ENCODE data around the gene PDE1A.

PDE1A gene

DNA sequence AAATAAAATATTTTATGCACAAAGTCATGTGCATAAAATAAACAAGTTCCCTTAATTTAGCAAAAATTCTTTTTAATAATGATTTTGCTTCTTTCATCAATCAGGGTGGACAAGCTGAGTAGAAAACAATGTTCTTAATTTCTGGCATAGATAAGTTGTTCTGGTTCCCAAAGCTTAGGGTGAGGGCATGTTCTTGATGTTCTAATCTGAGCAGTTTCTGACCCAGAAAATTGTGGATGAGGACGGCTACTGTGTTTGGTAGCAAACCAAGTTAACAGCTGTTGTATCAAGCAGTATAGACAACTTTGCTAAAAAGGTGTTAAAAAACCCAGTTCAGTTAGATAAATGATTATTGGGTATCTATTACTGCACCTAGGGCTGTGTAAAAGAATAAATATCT, 158.9 kb downstream of the PDE1A start:
- no peak for DNase-seq (ENCODE audit: low spot score)

DNA sequence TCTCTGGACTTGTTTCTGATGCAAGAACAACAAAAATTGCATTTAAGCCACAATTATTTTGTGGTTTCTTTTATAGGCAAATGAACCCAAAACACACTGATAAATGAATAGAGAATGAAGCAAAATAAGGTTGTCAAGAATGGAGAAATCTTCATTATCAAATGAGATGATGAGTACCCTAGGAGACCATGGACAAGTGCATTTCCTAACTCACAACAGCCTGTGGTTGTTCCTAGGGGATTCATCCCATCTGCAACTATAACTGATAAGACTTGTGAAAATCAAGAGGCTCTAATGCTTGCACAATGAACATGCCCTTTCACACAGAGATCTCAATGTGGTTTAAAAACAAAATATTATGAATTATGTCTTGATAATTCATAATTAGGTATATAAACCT, 159.9 kb downstream of the PDE1A start:
- DNase-seq (ENCODE audit: low spot score) = no peak

DNA sequence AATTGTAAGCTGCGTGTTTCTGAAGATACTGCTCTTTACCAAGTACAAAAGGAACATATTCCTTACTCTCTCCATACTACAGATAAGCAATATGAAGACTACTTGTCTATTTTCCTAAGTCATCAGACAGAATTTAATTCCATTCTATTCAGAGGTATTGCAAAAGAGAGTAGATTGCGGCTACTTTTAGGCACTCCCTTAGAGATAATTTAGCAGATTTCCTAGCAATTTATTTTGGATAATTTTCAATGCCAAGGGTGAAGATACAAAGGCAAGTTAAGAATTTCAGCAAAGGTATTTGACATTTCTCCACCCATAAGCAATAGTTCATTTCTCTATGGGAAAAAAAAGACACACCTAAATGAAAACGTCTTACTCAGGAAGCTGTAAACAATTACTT, 161.1 kb downstream of the PDE1A start:
- DNase-seq (ENCODE audit: low spot score) = no peak

DNA sequence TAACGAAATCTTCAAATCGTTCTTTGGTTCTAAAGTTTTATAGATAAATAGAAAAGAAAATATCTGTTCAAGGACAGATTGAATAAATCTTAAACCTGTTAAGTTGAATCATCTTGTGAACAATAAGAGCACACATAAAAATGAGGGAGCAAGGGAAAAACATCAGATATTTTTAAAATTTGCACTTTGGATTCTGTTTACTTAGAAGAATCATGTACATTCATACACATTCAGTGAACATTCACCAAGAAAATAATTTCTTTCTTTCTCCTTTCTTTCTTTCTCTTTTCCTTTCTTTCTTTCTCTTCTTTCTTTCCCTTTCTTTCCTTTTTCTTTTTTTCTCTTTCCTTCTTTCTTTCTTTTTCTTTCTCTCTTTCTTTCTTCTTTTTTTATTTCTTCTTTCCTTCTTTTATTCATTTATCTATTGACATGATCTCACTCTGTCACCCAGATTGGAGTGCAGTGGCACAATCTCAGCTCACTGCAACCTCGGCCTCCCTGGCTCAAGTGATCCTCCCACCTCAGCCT, 164.9 kb downstream of the PDE1A start:
- DNase-seq (ENCODE audit: low spot score) = no peak

DNA sequence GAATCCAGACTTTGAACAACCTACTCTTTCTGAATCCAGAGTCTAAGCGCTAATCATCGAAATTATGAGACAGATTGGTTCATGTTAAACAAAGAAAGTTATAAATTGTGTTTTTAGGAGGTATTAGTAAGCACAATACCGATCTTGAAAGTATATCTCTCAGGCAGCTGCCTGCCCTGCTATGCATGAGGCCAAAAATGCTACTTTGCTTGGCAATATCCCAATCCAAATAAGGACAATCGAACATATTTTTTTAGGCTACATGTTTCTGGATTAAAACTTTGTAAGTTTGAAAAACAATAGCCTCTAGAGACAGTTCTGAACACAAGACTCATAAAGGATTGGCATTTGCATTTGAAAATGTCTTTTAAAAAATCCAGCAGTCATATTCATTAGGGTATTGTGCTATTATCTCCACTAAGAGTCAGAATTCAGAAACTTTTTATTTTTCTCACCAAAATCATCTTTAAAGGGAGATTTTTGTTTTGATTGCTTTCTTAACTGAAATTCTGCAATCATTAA, 167.1 kb downstream of the PDE1A start:
- no peak for DNase-seq (ENCODE audit: low spot score)

DNA sequence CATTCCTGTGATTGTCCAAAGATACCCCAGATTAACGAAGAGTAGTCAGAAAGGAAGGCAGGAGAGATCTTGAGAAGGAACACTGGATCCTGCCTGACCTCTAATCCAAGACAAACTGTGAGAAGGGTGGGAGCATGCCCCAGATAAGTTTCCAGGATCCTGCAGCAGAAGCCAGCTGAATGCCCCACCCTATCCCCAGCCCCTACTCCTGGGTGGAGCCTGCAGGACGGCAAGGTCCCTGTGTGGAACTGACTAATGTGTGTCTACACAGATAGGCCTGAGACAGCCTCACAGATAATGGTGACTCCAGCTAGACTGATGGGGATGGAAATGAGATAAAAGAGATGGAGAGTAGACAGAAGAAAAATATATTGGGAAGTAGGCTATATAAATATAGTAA, 174.3 kb downstream of the PDE1A start:
- DNase-seq (ENCODE audit: low spot score) = no peak

DNA sequence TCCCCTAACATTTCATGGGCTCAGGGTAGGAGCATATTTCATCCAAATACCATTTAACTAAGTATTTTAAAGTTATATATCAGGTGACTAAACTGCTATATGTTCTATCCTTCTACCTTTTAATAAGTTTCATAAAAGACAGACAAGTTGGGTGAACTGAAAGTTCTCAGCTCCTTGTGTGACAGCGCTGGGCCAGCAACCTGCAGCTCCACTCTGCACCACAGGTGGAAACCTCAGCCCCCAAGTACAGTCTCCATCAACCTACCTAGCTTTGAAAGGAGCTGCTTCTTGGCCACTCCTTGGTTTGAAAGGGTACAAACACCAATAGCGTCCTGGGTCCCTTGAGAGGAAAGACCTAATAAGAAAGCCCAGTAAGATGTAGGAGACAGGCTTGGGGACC, 177.9 kb downstream of the PDE1A start:
- no peak for DNase-seq (ENCODE audit: low spot score)

DNA sequence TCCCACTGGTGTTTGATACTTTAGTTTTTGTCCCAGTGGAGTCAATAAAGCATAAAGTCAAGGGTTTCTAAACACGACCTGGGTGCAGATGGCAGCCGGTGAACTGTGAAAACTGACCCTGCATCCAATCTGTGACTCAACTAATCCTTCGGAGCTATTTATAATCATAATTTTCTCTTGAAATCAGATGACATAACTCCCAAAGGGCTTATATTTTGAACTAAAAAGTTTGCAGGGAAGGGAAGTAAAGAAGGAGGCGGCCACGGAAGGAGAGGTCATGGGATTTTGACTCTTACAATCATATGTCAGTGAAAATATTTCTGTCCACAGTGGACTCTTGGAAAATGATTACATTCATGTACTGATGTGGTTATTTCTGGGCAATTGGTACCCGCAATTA, 178.5 kb downstream of the PDE1A start:
- no peak for DNase-seq (ENCODE audit: low spot score)

DNA sequence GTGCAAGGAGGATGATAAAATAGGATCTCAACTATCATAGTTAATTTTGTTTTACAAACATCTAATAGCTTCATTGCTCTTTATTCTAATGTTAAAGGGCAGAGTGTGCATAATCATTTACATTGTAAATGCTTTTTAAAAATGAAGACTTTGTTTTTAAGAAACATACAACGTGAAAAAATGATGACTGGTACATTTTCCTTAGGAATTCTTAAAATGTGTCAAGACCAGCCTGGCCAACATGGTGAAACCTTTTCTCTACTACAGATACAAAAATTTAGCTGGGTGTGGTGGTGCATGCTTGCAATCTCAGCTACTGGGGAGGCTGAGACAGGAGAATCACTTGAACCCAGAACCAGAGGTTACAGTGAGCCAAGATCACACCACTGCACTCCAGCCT, 179.0 kb downstream of the PDE1A start:
- no peak for DNase-seq (ENCODE audit: low spot score)

DNA sequence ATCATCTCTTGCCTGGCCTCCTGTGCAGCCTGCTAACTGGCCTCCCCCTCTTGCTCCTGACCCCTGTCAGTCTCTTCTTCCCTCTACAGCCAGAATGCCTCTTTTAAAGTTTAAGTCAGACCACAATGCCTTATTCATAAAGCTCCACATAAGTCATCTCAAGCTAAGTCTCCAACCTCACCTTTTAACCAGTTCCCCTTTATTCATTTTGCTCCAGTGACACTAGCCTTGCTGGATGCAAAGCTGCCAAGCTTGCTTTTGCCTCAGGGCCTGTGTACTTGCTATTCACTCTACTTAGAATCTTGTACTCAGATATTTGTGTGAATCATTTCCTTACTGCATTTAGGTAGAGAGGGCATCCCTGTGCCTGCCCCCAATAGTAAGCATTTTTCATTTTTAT, 180.9 kb downstream of the PDE1A start:
- no peak for DNase-seq (ENCODE audit: low spot score)

DNA sequence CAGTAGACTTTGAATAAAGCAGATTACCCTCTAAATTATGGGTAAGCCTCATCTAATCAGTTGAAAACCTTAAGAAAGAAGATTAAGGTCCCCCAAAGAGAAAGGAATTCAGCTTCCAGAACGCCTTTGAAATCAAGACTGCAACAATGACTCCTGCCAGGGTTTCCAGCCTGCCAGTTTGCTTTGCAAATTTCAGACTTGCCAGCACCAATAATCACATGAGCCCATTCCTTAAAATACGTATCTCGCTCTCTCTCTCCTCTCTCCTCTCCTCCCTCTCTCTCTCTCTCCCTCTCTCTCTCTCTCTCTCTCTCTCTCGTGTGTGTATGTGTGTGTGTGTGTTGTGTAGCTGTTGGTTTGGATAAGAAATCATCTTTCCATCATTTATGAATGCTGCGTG, 184.2 kb downstream of the PDE1A start:
- no peak for DNase-seq (ENCODE audit: low spot score)

DNA sequence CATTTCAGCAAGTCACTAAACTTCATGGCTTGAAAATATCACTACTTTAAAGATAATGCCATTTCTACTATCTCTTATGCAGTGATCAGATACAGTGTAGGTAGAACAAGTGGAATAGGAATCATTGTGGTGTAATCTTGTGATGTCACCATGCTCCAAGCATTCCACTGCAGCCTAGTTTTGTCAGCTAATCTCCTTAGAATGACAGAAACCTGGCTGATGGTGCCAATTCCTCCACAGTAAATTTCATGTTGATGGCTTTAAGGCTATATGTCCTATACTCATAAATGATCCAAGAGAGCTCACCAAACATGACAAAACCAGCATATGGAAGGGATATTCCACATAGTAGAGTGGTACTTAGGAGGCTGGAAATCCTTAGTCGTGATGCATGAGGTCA, 184.9 kb downstream of the PDE1A start:
- no peak for DNase-seq (ENCODE audit: low spot score)

DNA sequence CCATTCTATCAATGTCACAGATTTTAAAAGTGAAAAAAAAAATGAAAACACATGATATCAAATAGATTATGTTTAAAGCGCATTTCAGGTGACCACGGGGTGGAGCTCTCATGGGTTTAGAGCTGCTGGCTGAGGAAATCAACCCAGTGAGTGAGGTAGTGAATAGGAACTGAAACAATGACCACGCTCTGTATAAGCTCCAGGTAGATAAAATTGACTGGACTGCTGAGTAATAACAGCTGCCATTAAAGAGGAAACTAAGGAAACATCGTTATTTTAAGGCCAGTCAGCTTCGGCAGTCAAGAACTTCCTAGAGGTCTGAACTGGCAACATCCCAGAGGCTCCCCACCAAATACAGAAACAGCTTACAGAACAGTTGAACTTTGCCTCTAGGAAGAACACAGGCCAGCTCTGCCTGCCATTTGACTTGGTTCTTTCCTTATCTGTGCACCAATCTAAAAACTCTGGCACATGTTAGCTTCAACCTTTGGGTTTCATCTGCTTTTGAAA, 185.9 kb downstream of the PDE1A start:
- DNase-seq (ENCODE audit: low spot score) = peak; percentile 44

DNA sequence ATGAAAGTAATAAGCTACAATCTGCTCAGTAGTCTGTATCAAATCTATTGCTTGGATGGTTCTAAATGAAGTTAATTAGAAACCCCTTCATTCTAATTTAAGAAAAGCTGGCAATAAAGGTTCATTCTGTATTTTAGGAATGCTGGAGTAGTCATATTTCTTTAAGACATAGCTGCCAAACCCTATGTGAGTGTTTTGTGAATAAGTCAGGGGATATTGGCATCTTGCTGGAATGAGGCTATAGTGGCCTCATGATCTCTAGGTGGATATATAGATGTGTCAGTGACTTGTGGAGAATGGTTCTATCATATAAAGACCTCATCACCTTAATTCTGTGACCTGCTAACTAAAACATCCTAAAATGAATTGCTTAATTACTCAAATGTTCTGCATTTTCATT, 196.3 kb downstream of the PDE1A start:
- no peak for DNase-seq (ENCODE audit: low spot score)

DNA sequence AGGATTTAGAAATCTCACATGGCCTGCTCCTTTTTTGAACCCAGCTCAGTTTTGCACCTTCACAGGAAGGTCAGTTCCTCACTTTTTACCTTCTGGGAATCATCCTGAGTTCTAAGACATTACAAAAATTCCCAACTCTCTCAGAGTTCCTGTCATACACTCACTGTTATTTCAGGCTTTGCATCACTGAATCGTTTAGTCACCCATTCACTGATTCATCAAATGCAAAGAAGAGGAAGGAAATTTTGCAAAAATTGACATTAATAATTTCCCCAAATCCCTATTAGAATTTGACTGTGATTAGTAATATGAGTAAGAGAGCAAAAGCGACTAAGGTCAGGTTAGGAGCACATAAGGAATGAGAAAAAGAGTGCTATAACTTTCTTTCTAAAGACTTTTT, 197.5 kb downstream of the PDE1A start:
- DNase-seq (ENCODE audit: low spot score) = no peak

DNA sequence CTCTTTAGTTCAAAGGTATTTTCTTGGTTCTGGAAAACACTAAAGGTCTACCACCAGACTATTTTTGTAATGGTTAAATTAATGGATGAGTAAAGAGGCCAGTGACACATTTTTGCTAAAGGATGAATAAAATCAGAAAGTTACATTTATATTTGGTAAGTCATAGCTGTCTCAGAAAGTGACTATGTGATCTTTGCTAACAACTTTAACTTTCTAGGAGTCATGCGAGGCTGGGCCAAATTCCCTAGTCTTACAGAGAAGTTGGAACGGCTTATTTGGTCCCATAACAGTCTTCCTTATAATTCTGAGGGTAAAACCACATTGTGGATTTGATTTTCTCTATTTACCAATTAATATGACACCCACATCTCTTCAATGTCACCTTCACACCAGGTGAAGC, 198.1 kb downstream of the PDE1A start:
- no peak for DNase-seq (ENCODE audit: low spot score)

DNA sequence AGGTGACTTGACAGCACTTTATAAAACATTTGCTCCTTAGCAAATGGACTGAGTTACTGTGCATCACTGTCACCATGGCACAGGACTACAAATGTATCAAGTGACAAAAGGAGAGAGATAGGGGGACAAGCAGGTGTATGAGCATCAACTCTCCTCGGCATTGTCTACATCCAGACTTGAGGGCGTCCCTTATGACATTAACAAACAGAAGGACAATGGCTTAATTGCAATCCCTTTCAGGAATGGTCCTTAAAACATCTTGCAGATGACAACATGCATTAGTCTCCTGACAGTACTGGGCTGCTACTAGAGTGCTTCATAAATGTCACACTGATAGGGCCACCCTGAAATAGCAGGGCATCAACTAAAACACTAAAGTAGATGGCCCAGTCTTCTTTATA, 198.8 kb downstream of the PDE1A start:
- DNase-seq (ENCODE audit: low spot score) = no peak

DNA sequence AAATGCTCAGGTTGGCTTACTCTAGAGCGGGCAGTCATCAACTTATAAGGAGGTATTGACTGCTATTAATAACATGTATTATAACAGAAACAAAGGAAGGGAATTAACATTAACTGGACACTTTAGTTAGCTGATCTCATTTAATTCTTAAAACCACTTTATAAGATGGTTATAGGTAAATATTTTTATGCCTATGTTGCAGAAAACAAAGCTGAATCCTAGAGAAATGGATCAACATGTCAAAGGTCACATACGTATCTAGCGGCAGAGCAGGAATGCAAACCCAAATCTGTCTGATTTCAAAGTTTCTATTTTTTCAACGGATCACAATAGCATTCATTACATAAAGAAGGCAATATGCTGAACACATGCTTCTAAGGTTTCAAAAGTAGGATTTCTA, 200.0 kb downstream of the PDE1A start:
- DNase-seq (ENCODE audit: low spot score) = no peak

DNA sequence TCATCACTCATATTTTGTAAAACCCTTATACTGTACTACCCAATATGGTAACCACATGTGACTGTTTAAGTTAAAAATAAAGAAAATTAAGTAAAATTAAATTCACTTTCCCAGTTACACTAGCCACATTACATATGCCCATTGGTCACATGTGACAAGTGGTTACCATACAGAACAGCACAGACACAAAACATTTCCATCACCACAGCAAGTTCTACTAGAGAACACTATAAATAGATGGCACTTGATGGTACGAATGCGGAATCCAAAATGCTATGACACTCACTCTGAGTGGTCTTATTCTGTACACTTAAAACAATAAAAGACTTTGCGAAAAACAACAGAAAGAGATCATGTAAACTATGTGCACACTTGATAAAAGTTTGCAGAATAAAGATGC, 202.2 kb downstream of the PDE1A start:
- no peak for DNase-seq (ENCODE audit: low spot score)

DNA sequence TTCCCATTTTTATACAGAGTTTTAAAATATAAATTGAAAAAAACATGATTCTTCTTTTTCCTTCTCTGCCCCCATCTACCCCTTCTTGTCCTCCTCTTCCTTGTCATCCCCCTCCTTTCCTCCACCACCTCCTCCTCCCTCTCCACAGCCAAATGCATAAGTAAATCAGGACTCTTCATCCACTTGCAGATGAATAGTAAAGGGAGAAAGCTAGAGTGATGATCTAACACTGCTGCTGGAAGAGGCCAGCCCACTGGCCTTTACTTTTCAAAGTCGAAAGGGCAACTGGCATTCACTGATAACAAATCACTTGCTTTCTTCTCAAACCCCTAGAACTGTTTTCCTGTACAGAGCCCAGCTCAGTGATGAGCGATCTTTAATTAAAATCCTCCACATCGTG, 205.8 kb downstream of the PDE1A start:
- DNase-seq (ENCODE audit: low spot score) = no peak

DNA sequence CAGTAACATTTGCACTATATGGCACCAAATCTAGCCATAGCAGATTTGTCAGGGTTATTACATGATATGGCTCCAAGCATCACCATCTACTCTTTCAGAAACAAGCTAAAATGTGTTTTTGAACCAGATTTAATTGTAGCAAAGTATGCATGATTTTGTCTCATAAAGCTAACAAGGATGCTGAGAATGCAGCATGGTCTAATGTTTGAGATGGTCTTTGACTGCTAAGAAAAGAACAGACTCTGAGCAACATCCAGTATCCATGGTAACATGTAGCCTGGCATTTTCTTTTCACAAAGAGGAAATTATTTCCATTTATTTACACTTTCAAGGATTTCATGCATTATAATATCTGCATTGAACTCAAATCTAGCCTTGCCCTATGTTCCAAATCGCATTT, 206.5 kb downstream of the PDE1A start:
- DNase-seq (ENCODE audit: low spot score) = no peak

DNA sequence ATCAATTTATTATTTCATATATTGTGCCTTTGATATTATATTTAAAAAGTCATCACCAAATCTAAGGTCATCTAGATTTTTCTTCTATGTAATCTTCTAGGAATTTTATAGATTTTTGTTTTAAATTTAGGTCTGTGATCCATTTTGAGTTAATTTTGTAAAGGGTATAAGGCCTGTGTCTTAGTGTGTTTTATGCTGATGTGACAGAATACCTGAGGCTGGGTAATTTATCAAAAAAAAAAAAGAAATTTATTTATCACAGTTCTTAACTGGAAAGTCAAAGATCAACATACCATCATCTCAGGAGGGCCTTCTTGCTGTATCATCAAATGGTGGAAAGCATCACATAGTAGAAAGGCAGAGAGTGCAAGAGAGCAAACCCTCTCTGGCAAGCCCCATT, 216.2 kb downstream of the PDE1A start:
- DNase-seq (ENCODE audit: low spot score) = no peak

DNA sequence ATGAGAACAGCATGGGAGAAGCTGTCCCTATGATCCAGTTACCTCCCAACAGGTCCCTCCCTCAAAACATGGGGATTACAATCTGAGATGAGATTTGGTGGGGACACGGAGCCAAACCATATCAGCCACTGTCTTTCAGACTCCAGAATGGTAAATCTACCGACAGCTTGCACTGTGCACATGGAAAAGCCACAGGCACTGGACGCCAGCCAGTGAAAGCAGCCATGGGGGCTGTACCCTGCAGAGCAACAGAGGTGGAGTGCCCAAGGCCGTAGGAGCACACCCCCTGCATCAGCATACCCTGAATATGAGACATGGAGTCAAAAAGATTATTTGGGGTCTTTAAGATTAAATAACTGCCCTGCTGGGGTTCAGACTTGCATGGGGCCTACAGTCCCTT, 218.4 kb downstream of the PDE1A start:
- DNase-seq (ENCODE audit: low spot score) = no peak

DNA sequence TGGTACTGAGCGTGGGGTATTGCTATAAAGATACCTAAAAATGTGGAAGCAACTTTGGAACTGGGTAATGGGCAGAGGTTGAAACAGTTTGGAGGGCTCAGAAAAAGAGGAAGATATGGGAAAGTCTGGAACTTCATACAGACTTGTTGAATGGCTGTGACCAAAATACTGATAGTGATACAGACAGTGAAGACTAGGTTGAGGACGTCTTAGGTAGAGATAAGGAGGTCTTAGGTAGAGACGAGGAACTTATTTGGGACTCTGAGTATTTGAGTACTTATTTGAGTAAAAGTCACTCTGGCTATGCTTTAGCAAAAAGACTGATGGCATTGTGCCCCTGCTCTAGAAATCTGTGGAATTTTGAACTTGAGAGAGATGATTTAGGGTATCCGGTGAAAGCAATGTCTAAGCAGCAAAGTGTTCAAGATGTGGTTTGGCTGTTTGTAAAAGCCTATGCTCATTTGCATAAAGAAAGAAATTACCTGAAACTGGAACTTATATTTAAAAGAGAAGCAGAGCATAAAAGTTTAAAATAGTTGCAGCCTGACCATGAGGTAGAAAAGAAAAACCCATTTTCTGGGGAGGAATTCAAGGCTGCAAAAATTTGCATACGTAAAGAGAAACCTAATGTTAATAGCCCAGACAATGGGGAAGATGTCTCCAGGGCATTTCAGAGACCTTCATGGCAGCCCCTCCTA, 219.6 kb downstream of the PDE1A start:
- no peak for DNase-seq (ENCODE audit: low spot score)

Measured in germinal center (tissue), 1 donor.